ENCODE data around the gene CFAP65.

CFAP65 gene

DNA sequence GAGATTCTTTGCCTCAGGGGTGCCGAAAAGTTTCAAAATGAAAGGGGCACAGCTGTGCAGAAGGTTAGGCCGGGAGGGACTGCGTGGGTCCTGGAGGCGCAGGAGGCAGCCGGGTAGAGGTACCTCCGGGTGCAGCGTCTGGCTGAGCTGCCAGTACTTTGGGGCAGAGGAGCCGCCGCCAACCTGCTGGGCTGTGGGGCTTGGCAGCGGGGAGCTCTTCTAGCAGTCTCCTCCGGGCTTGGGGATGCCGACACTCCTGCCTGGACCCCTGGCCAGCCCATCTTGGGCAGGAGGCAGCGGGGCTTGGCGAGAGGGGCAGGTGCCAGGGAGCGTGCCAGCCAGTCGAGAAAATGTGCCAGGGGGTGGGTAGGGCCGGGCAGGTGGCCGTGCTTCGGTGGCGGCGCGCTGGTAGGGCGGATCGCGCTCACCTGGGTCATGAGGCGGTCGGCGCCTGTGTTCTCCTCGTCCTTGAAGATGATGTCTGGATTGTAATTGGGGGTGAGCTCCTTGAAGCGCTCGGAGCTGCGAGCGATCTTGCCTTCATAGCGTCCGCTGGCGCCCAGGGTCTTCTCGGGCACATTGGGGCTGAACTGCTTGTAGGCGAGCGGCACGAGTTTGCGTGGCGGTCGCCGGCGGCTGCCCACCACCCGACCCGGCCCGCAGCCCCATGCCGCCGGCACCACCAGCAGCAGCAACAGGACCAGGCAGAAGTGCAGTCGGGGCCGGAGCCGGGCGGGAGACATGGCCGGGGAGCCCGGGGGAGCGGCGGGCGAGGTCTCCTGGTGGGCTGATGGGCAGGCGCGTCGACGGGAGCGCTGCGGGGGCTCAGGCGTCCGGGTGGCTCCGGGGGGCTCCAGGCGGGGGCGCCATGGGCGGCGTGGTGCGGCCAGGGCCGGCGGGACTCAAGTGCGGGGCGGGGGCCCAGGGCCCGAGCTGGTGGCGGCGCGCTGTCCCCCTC is 18.7 kb upstream of the CFAP65 start:
- peak in 1 of 5 experiments; percentile 22 for DNase-seq

DNA sequence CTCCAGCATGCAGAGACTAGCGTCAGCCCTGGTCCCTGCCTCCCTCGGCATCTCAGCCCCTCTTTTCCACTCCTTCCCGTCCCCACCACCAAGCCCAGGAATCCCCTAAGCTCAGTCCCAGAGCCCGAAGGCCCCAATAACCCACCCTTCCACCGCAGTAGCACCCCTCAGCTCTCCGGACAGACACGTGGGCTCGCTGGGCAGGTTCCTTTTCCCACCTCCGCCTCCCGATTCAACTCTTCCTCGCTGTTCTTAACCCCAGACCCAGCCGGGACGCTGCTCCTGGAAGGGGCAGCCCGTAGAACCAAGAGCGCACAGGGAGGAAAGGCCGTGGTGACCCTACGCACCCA is 18.0 kb upstream of the CFAP65 start:
- no peak for DNase-seq

DNA sequence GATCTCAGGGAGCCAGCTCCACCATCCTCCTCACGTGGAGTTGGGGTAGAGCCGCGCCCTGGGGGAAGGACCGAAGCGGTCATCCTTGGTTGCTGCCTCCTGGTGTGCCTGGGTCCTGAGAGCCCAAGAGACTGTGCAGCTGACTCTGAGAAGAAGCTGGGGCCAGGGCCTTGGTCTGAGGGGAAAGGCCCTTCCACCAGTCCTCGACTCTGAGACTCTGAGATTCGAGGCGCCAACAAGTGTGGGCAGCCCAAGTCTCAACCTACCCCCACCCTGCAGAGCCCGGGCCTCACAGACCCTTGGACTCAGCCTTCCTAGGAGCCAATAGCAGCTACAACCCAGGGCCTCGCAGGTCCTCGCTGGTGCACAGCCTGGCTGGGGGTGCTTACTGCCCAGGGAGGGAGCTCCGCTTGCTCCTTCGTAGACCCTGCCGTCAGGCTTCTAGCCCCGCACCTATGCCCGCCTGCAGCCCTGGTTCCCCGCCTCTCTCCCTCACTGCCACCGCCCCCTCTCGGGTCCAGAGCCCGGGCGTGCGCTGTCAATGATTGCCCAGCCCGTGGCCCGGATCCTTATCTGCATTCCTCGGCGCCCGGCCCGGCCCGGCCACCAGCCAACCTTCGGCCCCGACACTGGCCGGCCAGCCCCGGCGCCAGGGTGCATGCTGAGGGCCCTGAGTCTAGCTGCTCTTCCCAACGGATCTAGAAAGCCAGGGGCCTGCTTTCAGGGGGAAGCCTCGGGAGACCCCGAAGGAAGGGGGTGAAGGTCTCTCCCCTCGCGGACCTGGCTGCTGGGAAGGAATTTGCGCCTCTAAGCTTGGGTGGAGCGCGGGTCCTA is 17.4 kb upstream of the CFAP65 start:
- DNase-seq = no peak

DNA sequence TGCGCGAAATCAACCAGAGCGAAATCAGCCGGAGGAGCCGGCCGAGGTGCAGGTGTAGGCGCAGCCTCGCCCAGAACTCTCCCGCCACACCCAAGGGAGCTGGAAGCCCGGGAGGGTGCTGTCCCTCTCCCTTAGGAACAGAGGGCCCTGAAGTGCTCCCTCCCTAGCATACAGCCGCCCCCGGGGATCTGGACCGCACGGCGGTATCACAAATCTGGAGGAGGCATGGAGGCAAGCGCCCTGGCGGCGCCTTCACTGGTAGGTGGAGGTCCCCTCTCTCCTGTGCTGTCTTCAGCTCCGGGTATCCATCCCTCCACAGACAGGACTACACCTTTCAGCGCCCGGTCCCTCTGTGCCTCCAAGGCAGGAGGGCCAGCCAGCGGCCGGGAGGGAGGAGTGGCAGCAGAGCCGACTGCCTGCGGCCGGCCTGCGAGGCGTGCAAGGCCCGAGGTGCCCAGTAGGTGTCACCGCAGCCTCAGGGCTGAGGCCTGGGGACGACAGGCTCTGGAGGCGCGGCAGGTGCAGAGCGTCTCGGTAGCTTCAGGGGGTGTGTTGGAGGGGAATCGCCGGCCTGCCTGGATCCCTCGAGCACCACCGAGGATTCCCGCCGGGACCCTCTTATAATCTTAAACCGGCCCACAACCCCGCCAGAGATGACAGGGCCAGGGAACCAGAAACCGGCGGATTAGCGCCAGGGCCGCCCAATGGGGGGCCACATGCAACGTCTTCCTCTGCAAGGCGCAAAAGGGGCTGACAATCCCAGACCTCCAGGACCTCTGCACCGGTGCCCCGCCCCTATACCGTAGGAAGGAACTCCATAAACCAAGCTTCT is 16.6 kb upstream of the CFAP65 start:
- DNase-seq = peak; percentile 51 to 76 (median 65)

DNA sequence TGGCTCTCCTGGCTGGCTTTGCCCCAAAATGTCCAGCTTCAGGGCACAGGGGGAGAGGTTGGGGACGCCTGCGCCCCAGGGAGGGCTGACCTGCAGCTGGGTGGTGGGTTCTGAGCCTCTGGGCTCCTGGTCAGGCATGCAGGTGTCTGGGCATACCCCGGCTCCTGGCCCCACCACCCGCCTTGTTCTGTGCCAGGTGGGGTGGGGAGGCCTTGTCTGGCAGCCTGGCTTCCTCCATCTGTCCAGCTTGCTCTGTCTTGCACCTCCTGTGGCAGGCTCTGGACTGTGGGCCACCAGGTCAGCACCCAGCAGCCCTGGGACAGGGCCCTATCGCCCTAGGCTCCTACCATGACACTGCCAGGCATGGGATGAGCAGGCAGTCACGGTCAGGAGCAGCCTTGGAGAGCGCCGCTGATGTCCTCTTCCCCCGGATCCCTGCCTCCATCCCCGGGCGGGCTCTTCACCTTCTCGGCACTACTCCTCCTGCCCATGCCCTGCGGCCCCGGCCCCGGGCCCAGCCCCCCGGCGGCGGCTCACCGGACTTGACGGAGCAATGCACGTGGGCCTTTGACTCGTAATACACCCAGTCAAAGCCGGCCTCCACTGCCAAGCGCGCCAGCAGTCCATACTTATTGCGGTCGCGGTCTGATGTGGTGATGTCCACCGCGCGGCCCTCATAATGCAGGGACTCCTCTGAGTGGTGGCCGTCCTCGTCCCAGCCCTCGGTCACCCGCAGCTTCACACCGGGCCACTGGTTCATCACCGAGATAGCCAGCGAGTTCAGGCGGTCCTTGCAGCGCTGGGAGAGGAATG is 15.8 kb upstream of the CFAP65 start:
- no peak for DNase-seq

DNA sequence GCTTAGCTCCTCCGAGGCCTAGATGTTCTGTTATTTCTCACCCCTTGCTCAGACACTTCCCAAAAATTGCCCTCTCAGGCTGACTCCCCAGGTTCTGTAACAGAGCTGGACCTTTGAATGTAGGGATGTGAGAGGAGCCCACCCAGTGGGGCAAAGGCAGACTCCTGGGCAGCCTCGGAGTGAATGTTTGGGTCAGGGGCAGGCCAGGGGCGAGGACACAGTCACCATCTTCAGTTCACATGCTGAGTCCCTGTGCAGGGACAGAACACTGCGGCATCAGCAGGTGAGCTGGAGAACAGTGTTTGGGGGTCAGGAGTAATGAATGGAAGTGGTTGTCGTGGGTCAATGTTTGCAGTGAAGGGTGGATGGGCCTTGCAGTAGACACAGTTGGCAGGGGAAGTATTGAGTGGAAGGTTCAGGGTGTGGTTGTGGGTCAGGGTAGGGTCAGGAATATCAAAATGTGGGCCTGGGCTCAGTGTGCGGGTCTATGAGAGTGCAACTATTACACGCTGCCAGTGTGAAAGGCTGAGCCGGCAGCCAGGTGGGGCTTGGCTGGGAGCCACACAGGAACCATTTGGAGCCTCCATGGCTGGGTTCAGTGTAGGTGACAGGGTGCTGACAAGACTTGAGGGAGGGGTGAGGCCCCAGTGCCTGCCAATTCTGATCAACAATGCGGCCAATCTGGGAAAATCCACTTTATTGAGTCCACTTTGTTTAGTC is 15.0 kb upstream of the CFAP65 start:
- no peak for DNase-seq

DNA sequence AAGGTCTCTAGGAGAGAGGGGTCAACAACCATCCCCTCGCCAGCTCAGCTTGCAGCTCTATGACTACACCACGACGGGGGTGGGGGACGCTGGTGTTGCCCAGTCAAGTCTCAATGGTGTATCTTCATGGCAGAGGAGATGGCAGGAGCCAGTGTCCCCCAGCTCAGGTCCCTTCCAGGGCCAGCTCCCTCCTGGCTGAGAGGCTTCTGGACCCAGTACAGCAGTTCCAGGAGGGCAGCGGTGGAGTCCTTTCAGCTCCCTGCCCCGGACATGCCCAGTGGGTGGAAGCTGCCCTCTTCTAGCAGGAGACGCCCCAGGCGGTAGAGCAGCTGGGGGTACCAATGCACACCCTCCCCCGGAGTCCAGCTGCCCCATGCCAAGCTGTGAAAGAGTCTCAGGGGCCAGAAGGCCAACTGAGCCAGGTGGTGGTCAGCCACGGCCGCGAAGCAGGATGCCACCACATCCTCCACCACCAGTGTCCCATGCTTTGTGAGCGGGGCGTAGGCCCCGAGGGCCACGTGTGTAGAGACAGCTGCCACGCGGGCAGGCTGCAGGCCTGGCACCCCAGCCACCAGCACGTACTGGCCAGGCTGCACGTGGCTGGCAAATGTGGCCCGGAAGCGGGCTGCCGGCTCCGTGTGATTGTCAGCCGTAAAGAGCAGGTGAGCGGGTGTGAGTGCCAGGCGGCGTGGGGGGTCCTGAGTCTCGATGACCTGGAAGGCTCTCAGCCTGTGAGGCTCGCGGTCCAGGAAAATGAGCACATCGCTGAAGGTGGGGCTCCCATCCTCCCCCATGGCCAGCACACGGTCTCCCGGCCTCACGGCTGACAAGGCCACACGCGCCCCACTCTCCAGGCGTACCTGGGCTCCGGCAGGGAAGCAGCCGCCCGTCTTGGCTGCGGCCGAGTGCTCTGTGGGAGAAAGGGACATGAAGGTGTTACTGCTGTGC is 13.9 kb upstream of the CFAP65 start:
- no peak for DNase-seq

DNA sequence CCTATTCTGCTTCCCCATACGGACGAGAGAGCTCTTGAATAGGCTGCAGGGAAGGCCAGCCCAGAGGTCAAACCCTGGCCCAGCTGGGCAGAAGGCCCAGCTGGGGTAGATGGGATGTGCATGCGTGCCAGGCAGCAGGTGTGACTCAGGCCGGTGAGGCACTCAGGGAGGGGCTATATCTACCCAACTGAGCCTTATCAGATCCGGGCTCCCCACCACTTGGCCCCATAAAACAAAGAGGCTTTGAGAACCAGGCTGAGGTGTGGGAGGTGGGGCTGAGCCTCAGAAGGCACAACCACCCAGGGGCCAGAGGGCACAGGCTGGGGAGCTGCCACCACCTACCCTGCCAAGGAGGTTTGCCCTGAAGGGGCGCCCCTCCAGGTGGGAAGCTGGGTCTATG is 8.0 kb upstream of the CFAP65 start:
- DNase-seq = no peak

DNA sequence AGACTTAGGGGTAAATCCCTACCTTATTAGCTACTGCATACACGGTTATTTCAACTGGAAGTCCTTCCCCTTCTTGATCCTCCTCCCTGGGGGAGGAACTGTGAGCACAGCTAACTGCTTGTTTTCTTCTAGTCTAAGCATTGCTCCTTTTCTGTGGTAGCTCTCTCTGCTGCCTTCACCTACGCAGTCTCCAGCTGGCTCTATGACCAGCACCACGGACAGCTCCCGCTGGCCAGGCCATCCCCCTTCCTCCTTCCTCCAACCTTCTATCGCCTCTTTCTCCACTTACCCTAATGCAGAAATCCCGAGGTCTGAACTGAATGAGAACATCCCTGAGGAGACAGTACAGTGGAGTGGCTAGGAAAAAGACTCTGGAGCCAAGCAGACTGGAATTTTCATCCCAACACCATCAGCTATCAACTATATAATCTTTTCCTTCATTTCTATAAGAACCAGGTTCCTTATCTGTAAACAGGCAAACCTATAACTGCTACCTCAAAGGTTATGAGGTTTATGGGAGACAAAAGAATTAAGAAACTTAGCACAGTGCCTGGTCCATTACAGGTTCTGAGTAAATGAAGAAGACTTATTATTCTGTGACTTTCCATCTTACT is 4.7 kb upstream of the CFAP65 start:
- DNase-seq = peak in 1 of 5 experiments; percentile 19

DNA sequence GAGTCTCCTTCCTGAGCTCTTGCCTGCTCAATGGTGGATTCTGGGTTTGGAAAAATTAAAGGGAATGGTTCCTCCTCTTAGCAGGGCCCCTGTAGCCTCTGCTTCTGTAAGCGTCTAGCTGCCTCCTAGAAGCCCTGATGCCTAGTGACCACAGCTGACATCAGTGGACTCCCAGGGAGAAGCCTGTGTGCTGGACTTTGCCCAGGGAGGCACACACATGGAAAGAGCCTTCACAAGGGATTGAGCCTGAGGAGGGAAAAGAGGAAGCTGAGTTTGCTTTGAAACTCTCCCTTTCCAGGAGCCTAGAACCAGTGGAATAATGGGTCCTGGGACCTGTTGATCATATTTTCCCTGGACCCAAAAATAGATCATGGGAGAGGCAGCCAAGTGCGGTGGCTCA is 1.4 kb upstream of the CFAP65 start:
- DNase-seq = no peak

DNA sequence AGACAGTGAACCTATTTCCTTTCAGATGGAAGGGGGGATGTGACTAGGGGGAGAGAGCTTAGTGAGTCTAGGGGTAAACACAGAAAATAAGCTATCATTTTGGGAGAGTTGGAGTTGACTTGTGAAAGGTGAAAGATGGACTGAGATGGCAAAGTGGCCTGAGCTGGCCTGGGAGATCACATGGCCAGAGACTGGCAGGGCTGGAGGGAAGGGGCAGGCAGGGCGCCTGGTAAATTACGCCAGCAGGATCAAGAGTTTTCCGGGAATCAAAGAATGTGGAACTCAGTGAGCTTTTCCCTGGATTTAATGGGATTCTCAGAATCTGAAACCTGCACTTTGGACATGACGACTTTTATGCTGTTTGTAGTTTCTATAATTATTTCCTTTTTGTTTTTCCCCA is 841 bp upstream of the CFAP65 start:
- DNase-seq = no peak

DNA sequence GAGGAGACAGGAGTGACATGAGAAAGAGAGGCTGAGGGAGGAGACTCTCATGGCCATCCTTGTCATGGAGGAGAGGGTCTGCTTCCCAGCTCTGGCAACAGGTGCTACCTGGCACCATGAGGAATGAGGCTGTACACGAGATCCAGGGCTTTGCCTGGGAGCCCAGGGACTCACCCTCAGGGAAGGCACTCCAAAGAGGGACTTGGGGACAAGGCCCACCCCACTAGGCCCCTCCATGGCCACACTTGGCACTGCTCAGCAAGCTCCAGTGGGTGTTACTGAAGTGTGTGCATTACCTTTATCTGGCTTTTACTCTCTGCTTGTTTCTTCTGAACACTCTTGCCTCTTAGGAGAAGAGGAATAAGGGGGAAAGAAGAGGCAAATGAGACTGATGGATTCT is 2.7 kb downstream of the CFAP65 start:
- DNase-seq = no peak

DNA sequence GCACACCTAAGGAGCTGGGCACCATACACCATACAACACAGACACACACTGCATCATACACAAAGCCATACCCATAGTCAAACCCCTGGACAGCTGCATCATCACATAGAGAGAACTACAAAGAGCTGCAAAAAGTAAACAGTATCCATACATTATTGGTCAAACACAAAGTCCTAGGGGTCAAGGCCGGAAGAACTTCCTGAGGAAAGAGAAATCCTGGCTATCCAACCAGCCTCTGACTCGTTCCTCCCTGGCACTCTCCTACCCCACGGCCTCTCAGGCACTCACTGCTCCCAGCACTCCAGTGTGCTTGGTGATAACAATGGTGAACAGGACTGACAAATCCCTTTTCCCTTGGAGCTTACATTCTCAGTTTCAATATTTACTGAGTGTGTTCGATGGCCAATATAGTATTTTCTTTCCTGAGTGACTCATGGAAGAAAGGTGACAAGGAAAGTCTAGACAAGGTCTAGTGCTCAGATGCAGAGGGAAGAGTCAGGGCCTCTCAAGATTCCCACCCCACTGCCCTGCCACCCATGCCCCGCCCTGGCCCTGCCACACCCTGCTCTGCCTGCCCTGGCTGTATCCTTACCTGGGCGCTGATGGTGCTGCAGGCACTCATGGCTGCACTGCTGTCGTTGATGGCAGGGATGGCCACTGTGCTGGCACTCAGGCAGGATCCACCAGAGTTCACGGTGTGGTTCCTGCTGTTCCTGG is 3.4 kb downstream of the CFAP65 start:
- DNase-seq = no peak

DNA sequence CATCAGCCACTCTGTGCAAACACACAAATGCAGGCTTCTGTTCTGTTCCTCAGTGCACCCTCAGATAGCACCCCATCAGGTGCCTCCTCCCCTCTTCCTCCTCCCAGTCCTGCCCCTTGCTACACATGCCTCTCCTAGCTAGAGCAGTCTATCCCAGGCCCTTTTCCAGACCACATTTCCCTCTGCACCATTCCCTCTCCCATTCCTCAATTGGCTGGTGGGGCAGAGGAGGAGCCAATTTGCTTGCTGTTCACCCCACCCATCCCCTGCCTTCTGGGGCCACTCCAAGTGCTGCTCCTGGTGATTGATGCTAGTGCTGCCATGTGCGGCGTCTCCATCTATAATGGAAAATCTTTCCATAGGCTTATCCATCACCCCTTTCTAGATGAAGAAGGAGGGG is 5.4 kb downstream of the CFAP65 start:
- DNase-seq = no peak

DNA sequence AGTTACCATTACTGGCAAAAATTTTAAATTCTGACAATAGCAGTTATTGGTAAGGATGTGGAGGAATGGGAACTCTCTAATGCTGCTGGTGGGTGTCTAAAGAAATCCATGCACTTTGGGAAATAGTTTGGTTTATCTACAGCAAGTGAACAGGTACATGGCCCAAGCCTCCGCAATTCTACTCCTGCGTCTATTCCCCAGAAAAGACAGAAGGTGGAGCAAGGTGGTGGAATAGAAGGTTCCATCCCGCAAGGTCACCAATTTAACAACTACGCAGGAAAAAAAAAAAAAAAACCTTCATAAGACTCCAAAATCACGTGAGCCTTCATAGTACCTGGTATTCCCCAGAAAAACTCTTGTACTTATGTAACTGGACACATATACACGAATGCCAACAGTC is 6.5 kb downstream of the CFAP65 start:
- DNase-seq = no peak

DNA sequence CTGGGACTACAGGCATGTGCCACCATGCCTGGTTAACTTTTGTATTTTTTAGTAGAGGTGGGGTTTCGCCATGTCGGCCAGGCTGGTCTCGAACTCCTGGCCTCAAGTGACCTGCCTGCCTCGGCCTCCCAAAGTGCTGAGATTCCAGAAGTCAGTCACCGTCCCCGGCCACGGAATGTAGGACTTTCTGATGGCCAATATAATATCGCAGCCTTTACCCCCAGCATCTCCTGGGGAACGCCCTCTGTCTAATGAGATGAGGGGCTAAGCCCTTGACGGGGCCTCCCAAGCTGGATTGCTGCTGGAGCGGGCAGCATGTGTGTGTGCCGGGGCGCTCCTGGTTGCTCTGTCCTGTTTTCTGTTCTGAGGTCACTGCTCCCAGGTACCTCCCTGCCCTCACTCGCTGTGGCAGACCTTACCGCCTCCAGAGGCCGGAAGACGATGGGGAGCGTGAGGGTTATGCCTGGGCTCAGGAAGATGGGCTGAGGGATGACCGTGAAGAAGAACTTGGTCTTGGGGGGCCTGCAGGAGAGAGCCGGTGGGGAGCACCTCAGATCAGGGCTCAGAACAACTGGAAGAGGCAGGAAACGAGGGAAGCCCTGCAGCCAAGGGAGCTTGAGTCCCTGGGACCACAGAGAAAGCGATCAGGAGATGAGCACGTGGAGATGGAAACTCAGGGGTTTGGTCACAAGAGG is 9.1 kb downstream of the CFAP65 start:
- DNase-seq = no peak

DNA sequence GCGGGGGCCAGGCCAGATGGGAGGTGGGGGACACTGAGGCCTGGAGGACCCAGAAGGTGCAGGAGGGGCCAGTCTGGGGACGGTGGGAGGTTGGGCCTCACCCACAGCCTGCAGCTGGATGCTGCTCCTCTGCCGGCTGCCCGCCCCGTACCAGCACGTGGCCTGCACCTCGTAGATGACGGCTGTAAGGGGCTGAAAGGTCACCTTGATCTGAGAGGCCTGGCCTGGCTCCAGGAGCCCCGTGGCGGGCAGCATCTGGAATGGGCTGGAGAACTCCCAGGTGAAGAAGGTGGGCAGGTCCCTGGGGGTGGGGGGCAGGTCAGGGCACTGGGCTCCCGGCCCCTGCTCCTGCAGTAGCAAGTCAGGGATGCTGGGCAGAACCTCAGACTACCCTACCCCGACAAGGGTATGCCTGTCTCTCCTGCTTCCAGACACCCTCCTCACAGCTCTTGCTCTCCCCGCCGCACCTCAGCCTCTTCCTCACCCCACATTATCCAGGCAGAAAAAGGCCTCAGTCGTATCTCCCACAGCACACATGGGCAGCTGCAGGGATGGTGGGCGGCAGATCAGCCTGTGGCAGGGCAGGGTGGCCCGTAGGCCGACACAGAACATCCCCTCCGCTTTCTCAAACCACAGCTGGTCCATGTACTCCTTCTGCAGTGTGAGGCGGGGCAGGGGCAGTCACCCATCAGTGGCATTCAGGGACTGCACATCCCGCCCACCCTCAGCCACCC is 10.1 kb downstream of the CFAP65 start:
- no peak for DNase-seq
